SH-SY5Y (cell line): ENCODE results near the gene GPR15LG.

Experiments used
- GATA2 ChIP-seq: IDR thresholded peaks from 2 replicates; pipeline ENCODE4 v1.6.1; 2011; ENCODE audit warnings: mild to moderate bottlenecking, low read depth, low read length
- GATA3 ChIP-seq: IDR thresholded peaks from 2 replicates; pipeline ENCODE4 v1.6.1; 2011; ENCODE audit warnings: low read depth, mild to moderate bottlenecking, low read length, moderate library complexity

DNA sequence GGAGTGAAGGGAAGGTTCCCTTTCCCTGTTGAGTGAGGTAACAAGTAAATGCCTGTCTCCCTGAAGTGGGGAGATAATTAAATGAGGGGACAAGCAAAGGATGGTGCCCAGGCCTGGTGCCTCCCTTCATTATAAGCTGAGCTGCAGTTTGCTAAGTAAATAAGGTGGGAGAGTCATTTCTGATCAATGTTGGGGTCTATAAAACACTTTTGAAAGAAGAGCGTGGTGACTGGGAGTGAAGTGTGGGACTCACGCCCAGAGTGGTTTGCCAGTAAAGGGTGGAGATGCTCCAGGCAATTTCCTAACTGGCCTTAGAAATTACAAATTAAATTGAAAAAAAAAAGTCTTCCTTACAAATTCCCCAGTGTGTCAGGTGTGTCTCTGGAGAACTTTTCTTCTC is 9.6 kb upstream of the GPR15LG start:
- TF ChIP-seq GATA3 (no peak), GATA2 (no peak)
